ENCODE measurements around the gene FOXF2. TPM values are rescaled to one million over a fixed set of nuclear protein-coding genes. Genes with fewer than 3 reads are reported as not detected.

Gene FOXF2
- total and polyA plus RNA-seq, 2 experiments from 2014 or later, result not detected

DNA sequence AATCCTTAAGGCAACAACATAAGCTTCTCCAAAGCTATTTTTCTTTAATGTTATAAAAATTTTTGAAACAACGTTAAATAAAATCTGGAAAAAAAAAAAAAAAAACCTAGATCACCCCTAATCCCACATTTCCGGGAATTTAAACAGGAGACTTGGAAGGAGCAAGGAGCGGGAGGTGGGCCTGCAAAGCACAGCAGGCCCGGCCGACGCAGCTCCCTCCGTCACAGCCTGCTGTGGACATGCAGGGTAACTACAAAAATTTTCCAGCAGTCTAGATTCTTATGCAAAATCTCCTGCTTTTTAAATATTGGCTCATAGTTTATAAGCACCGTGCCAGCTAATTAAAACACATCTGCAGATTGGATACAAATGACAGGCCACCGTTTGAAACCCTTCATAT lies 23.5 kb downstream of the FOXF2 start:
- Histone ChIP-seq H3K36me3 (ENCODE audit: insufficient read depth) (no peaks in the 10 kb centered on the region), H3K27me3 (ENCODE audit: insufficient read depth) (peaks cover 4% of the 10 kb centered on the region; the same call in 1 of the 2 replicates), H3K9me2 (ENCODE audit: insufficient read depth) (no peaks in the 10 kb centered on the region), H3K4me2 (no peak overlapping the region), H3K4me3 (no peak overlapping the region), H4K20me1 (replicated peaks; ENCODE audit: insufficient read depth) (no peaks in the 10 kb centered on the region), H3K79me2 (replicated peaks; ENCODE audit: insufficient read depth) (no peaks in the 10 kb centered on the region), H3K4me1 (ENCODE audit: insufficient read depth) (peaks cover 15% of the 10 kb centered on the region), H3F3A (replicated peaks; ENCODE audit: low read depth) (no peaks in the 10 kb centered on the region), H3K27ac (ENCODE audit: low read depth) (no peak overlapping the region), H2AFZ (no peak overlapping the region)
- no peak for TF ChIP-seq EZH2phosphoT487 (IDR thresholded peaks at IDR 0.05; ENCODE audit: unreplicated experiment)
- TF ChIP-seq JUNB (IDR thresholded peaks at IDR 0.05; ENCODE audit: unreplicated experiment), result no peak
- no peak for TF ChIP-seq CREB1 (CRISPR knock-in tag; IDR thresholded peaks at IDR 0.05; ENCODE audit: low read depth)
- no peak for TF ChIP-seq NANOG (IDR thresholded peaks at IDR 0.05; ENCODE audit: borderline replicate concordance)
- TF ChIP-seq POLR2AphosphoS5 (IDR thresholded peaks at IDR 0.05; ENCODE audit: low read depth), result no peak
- no peak for TF ChIP-seq CTCF (conservative IDR thresholded peaks at IDR 0.05; ENCODE audit: low read depth in 2 of 2)
- no peak for TF ChIP-seq ZNF114 (CRISPR knock-in tag; IDR thresholded peaks at IDR 0.05)
- TF ChIP-seq, protein P1, sequence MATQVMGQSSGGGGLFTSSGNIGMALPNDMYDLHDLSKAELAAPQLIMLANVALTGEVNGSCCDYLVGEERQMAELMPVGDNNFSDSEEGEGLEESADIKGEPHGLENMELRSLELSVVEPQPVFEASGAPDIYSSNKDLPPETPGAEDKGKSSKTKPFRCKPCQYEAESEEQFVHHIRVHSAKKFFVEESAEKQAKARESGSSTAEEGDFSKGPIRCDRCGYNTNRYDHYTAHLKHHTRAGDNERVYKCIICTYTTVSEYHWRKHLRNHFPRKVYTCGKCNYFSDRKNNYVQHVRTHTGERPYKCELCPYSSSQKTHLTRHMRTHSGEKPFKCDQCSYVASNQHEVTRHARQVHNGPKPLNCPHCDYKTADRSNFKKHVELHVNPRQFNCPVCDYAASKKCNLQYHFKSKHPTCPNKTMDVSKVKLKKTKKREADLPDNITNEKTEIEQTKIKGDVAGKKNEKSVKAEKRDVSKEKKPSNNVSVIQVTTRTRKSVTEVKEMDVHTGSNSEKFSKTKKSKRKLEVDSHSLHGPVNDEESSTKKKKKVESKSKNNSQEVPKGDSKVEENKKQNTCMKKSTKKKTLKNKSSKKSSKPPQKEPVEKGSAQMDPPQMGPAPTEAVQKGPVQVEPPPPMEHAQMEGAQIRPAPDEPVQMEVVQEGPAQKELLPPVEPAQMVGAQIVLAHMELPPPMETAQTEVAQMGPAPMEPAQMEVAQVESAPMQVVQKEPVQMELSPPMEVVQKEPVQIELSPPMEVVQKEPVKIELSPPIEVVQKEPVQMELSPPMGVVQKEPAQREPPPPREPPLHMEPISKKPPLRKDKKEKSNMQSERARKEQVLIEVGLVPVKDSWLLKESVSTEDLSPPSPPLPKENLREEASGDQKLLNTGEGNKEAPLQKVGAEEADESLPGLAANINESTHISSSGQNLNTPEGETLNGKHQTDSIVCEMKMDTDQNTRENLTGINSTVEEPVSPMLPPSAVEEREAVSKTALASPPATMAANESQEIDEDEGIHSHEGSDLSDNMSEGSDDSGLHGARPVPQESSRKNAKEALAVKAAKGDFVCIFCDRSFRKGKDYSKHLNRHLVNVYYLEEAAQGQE (IDR thresholded peaks at IDR 0.05; ENCODE audit: unreplicated experiment), result no peak
- TF ChIP-seq, protein P2, sequence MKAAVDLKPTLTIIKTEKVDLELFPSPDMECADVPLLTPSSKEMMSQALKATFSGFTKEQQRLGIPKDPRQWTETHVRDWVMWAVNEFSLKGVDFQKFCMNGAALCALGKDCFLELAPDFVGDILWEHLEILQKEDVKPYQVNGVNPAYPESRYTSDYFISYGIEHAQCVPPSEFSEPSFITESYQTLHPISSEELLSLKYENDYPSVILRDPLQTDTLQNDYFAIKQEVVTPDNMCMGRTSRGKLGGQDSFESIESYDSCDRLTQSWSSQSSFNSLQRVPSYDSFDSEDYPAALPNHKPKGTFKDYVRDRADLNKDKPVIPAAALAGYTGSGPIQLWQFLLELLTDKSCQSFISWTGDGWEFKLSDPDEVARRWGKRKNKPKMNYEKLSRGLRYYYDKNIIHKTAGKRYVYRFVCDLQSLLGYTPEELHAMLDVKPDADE (IDR thresholded peaks at IDR 0.05), result no peak
- TF ChIP-seq ZNF331 (CRISPR knock-in tag; IDR thresholded peaks at IDR 0.05; ENCODE audit: low read depth), result no peak
- Mint-ChIP-seq H3K4me1 (peaks cover 31% of the 10 kb centered on the region), H3K27me3 (ENCODE audit: insufficient read depth, low read depth, poor library complexity) (peaks cover 11% of the 10 kb centered on the region), H3K9me3 (no peaks in the 10 kb centered on the region), H3K4me3 (no peak overlapping the region), H3K27ac (no peak overlapping the region), H3K36me3 (ENCODE audit: low read depth) (no peaks in the 10 kb centered on the region)
- DNase-seq (ENCODE audit: low spot score) (no peak), ATAC-seq (no peak)

All from GM23338 (cell line).